Breast epithelium (tissue), 4 donors: ENCODE measurements around the gene MBD5. TPM values are rescaled to one million over a fixed set of nuclear protein-coding genes. Genes with fewer than 3 reads are reported as not detected.

ENCODE experiments used
- DNase-seq, 2 donors: peaks; one replicate each; pipeline ENCODE4 v3.0.0-alpha.2; 2019; ENCODE audit warnings: low spot score in 2 of 2
- H3K27ac ChIP-seq, 2 donors: fragments of 200-600 bp; sonication (generic) in 1 of 2; one replicate each; pipeline ENCODE4 v1.5.1; 2016 to 2019; ENCODE audit warnings: mild to moderate bottlenecking in 1 of 2
- H3K27me3 ChIP-seq, 2 donors: fragments of 200-600 bp; sonication (generic) in 1 of 2; one replicate each; pipeline versions ENCODE4 v1.5.1 to v1.6.0; 2017 to 2019; ENCODE audit warnings: control low read depth in 1 of 2, mild to moderate bottlenecking in 1 of 2
- H3K36me3 ChIP-seq: fragments of 200-600 bp; one replicate; pipeline ENCODE4 v1.5.1; 2019
- H3K4me1 ChIP-seq, 2 donors: fragments of 200-600 bp; sonication (generic); one replicate each; pipeline ENCODE4 v1.5.1; 2016 to 2019; ENCODE audit warnings: control low read depth in 1 of 2
- H3K4me3 ChIP-seq, 3 donors: fragments of 200-600 bp; sonication (generic); 1 replicate in 2 of 3; 2 replicates in 1 of 3; pipeline ENCODE4 v1.5.1; 2016 to 2019; ENCODE audit warnings: mild to moderate bottlenecking in 3 of 3, moderate library complexity in 2 of 3
- H3K9me3 ChIP-seq, 2 donors: fragments of 200-600 bp; sonication (generic) in 1 of 2; one replicate each; pipeline ENCODE4 v1.5.1; 2016 to 2019; ENCODE audit warnings: control low read depth in 1 of 2
- CTCF ChIP-seq, 3 donors: fragments of 450-650 bp; IDR thresholded peaks; one replicate each; pipeline ENCODE4 v1.5.1; 2016 to 2017; ENCODE audit warnings: antibody characterized with exemption in 3 of 3, mild to moderate bottlenecking in 3 of 3, moderate library complexity in 3 of 3
- POLR2A ChIP-seq: fragments of 450-650 bp; IDR thresholded peaks from one replicate; pipeline ENCODE4 v1.6.1; 2016; ENCODE audit warnings: antibody characterized with exemption, mild to moderate bottlenecking, moderate library complexity
- POLR2AphosphoS5 ChIP-seq, 3 donors: sonication (generic); formaldehyde crosslinking; IDR thresholded peaks; one replicate each; pipeline ENCODE4 v1.6.1; 2017; ENCODE audit warnings: antibody characterized with exemption in 3 of 3
- intact Hi-C: fragments of 100-400 bp; cut with DNase I; formaldehyde crosslinking; loops from one replicate; pipeline ENCODE4 v1.15.1; 2023; ENCODE audit warnings: low total_unique reads
- total RNA-seq, 3 donors: library from RNA; depleted of rRNA; stranded (reverse); fragments of >200 nt; gene quantifications; one replicate each; pipeline ENCODE4 v1.1.0, GENCODE V29; 2016

Gene MBD5
- total RNA-seq, 3 donors from 2014 or later: 24.0 to 63.8 (median 40.3) TPM

GRCh38 chr2:148493822-148494563 lies 473.1 kb downstream of the MBD5 start:
- Histone ChIP-seq H3K27ac (no peak overlapping the region), H3K4me1 (no peaks in the 10 kb centered on the region), H3K9me3 (no peaks in the 10 kb centered on the region), H3K4me3 (no peak overlapping the region), H3K27me3 (no peaks in the 10 kb centered on the region), H3K36me3 (no peaks in the 10 kb centered on the region)
- intact Hi-C loops: no loop called here
- TF ChIP-seq POLR2A (no peak), POLR2AphosphoS5 (IDR thresholded peaks at IDR 0.05) (no peak), CTCF (IDR thresholded peaks at IDR 0.05) (no peak)
- DNase-seq: no peak

GRCh38 chr2:148495586-148495985 lies 474.7 kb downstream of the MBD5 start:
- Histone ChIP-seq H3K4me1 (no peaks in the 10 kb centered on the region), H3K4me3 (no peak overlapping the region), H3K36me3 (no peaks in the 10 kb centered on the region), H3K27ac (no peak overlapping the region), H3K27me3 (no peaks in the 10 kb centered on the region), H3K9me3 (no peaks in the 10 kb centered on the region)
- intact Hi-C loops: no loop called here
- TF ChIP-seq POLR2AphosphoS5 (IDR thresholded peaks at IDR 0.05): no peak
- TF ChIP-seq CTCF (IDR thresholded peaks at IDR 0.05): no peak
- no peak for TF ChIP-seq POLR2A
- no peak for DNase-seq

- H3K4me1 ChIP-seq: no peaks in the 10 kb centered on the region
- H3K9me3 ChIP-seq: no peaks in the 10 kb centered on the region
- H3K36me3 ChIP-seq: no peaks in the 10 kb centered on the region
- intact Hi-C loops: no loop called here
- no peaks in the 10 kb centered on the region for H3K27me3 ChIP-seq
- no peak overlapping the region for H3K4me3 ChIP-seq
- TF ChIP-seq CTCF (IDR thresholded peaks at IDR 0.05) (no peak), POLR2AphosphoS5 (IDR thresholded peaks at IDR 0.05) (no peak), POLR2A (no peak)
- H3K27ac ChIP-seq: no peak overlapping the region
- no peak for DNase-seq
Measured at GRCh38 chr2:148501545-148501944, 480.7 kb downstream of the MBD5 start.

- Histone ChIP-seq H3K27me3 (no peaks in the 10 kb centered on the region), H3K4me3 (no peak overlapping the region), H3K36me3 (no peaks in the 10 kb centered on the region), H3K9me3 (no peaks in the 10 kb centered on the region), H3K27ac (no peak overlapping the region), H3K4me1 (no peaks in the 10 kb centered on the region)
- intact Hi-C loops: no loop called here
- DNase-seq: no peak
- TF ChIP-seq CTCF (IDR thresholded peaks at IDR 0.05) (no peak), POLR2A (no peak), POLR2AphosphoS5 (IDR thresholded peaks at IDR 0.05) (no peak)
Measured at GRCh38 chr2:148503516-148503915, 482.6 kb downstream of the MBD5 start.

GRCh38 chr2:148507970-148508369 lies 487.1 kb downstream of the MBD5 start:
- Histone ChIP-seq H3K9me3 (no peaks in the 10 kb centered on the region), H3K4me1 (no peaks in the 10 kb centered on the region), H3K36me3 (no peaks in the 10 kb centered on the region), H3K4me3 (no peak overlapping the region), H3K27ac (no peak overlapping the region), H3K27me3 (no peaks in the 10 kb centered on the region)
- intact Hi-C loops: no loop called here
- no peak for DNase-seq
- TF ChIP-seq CTCF (IDR thresholded peaks at IDR 0.05) (no peak), POLR2A (no peak), POLR2AphosphoS5 (IDR thresholded peaks at IDR 0.05) (no peak)
